ENCODE measurements around the gene ZNF133. TPM values are rescaled to one million over a fixed set of nuclear protein-coding genes. Genes with fewer than 3 reads are reported as not detected.

The ZNF133 gene
- polyA plus RNA-seq, 1 experiment, result 13.3 TPM

- no peak for DNase-seq (ENCODE audit: low read depth, low spot score)
- CTCF ChIA-PET, result no interaction called here
Observed at GRCh38 chr20:18252597-18253451, 35.5 kb upstream of the ZNF133 start.

GRCh38 chr20:18254615-18255014, 33.7 kb upstream of the ZNF133 start:
- ChIA-PET CTCF (no interaction called here), POLR2A (no interaction called here)
- H3K27ac ChIP-seq (ENCODE audit: low read depth, low read length), result no peak overlapping the region
- no peaks in the 10 kb centered on the region for H3K27me3 ChIP-seq (ENCODE audit: control insufficient read depth, insufficient read depth, low read length)
- no peak for TF ChIP-seq CTCF (IDR thresholded peaks at IDR 0.05; ENCODE audit: low read depth, low read length)
- no peaks in the 10 kb centered on the region for H3K9me3 ChIP-seq (ENCODE audit: control insufficient read depth, insufficient read depth, low read length)
- DNase-seq (ENCODE audit: low read depth, low spot score), result no peak
- no peak overlapping the region for H3K4me3 ChIP-seq (ENCODE audit: low read depth, low read length)

More at GRCh38 chr20:18252597-18253451, 35.5 kb upstream of the ZNF133 start:
- POLR2A ChIA-PET, result no interaction called here
- Histone ChIP-seq H3K9me3 (ENCODE audit: control insufficient read depth, insufficient read depth, low read length) (no peaks in the 10 kb centered on the region), H3K27me3 (ENCODE audit: control insufficient read depth, insufficient read depth, low read length) (no peaks in the 10 kb centered on the region), H3K27ac (ENCODE audit: low read depth, low read length) (no peak overlapping the region), H3K4me3 (ENCODE audit: low read depth, low read length) (no peak overlapping the region)
- no peak for TF ChIP-seq CTCF (IDR thresholded peaks at IDR 0.05; ENCODE audit: low read depth, low read length)

DNA sequence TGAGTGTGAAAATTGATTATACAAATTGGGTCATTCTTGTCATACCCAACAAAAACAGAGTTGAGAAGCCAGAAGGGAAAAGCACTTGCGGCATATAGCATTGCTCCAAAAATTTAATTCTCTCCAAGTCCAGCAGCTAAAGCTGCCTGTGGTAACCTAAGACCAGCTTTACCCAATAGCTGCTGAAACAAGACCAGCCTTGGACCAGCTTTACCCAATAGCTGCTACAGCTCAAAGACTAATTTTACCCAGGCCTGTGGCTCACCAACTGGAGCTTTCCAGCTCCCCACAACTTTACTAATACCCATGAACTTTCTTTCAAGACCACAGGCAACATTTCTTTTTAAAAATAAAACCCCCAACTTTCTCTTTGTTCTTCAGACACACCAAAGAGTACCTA, 32.8 kb upstream of the ZNF133 start:
- Histone ChIP-seq H3K27me3 (ENCODE audit: control insufficient read depth, insufficient read depth, low read length) (no peaks in the 10 kb centered on the region), H3K27ac (ENCODE audit: low read depth, low read length) (no peak overlapping the region), H3K9me3 (ENCODE audit: control insufficient read depth, insufficient read depth, low read length) (no peaks in the 10 kb centered on the region), H3K4me3 (ENCODE audit: low read depth, low read length) (no peak overlapping the region)
- no peak for DNase-seq (ENCODE audit: low read depth, low spot score)
- POLR2A ChIA-PET, result no interaction called here
- TF ChIP-seq CTCF (IDR thresholded peaks at IDR 0.05; ENCODE audit: low read depth, low read length), result no peak
- CTCF ChIA-PET, result no interaction called here

DNA sequence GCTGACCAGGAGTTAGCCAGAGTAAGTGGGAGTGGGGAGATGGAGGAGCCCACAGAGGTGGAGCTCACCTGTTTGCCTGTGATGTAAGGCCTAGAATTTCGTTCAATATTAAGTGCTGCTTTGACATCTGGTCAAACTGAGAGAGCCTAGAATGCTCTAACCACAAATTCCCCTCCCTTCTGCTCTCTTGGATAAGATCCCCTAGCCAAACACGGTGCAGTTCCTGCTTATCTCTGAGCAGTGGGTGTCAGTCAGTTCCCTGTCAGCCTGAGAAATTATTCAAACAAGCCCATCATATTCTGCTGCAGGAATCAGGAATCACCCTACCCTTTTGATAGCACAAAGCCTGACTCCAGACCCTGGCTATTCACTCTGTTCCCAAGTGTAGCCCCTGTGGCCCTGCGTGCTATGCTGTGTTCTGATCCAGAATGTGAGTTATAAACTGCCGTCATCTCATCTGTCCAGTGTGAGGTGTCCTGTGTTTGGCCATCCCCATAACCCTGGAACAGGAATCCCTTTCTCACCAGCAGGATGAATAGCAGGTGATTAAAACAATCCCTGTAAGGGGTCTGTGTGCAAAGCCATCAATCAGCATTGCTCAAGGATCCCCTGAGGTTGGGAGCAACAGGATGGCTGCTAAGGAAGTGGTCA, 31.8 kb upstream of the ZNF133 start:
- H3K27ac ChIP-seq (ENCODE audit: low read depth, low read length), result no peak overlapping the region
- H3K27me3 ChIP-seq (ENCODE audit: control insufficient read depth, insufficient read depth, low read length), result no peaks in the 10 kb centered on the region
- CTCF ChIA-PET, result no interaction called here
- DNase-seq (ENCODE audit: low read depth, low spot score), result no peak
- H3K4me3 ChIP-seq (ENCODE audit: low read depth, low read length), result no peak overlapping the region
- no peak for TF ChIP-seq CTCF (IDR thresholded peaks at IDR 0.05; ENCODE audit: low read depth, low read length)
- POLR2A ChIA-PET, result no interaction called here
- H3K9me3 ChIP-seq (ENCODE audit: control insufficient read depth, insufficient read depth, low read length), result no peaks in the 10 kb centered on the region
